CD4-positive, alpha-beta T cell treated with Interleukin-15 for 4 hours (primary cell): ENCODE results near the gene SAMD10.
"Not testable (repeated sequence)": the region's sequence is repeated elsewhere in the genome, so short reads cannot be mapped to it uniquely, and the experiment has no call there.

ENCODE experiments used
- DNase-seq: peaks from one replicate; pipeline ENCODE4 v3.0.0-alpha.2; 2020; ENCODE audit warnings: low spot score

SAMD10 gene

DNA sequence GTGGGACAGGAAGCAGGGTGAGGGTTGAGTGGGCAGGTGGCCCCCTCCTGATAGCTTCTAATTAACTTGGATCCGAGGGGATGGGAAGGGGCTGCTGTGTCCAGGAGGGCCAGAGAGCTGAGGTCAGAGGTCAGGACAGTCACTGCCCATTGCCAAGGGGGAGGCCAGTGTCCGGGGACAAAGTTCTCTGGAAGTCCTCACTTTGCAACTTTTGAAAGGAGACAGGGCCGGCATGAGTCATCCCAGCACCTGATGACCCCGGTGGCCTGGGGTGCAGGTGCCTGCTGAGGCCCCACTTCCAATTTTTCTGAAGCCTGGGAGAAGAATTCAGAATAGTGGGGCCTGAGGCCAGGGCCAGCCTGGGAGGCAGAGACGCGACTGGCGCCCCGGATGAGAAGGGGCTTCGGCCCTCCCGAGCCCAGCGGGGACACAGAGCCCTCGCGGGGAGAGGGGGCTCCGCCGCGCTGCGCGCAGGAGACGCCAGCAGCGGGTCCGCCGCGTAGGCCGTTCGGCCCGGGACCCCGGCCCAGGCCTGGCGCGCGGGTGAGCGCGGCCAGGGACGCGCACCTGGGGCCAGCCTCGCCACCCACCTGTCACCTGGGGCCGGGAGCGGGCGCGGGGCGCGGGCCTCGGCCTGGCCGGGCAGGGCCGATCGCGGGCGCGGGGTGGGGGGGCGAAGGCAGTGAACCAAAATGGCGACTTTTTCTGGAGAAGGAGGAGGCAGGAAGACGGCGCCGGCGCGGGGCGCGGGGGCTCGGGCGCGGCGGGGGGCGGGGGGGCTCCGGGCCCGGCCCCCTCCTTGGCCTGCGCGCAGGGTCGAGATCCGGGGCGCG is 10.3 kb downstream of the SAMD10 start:
- DNase-seq: no peak

DNA sequence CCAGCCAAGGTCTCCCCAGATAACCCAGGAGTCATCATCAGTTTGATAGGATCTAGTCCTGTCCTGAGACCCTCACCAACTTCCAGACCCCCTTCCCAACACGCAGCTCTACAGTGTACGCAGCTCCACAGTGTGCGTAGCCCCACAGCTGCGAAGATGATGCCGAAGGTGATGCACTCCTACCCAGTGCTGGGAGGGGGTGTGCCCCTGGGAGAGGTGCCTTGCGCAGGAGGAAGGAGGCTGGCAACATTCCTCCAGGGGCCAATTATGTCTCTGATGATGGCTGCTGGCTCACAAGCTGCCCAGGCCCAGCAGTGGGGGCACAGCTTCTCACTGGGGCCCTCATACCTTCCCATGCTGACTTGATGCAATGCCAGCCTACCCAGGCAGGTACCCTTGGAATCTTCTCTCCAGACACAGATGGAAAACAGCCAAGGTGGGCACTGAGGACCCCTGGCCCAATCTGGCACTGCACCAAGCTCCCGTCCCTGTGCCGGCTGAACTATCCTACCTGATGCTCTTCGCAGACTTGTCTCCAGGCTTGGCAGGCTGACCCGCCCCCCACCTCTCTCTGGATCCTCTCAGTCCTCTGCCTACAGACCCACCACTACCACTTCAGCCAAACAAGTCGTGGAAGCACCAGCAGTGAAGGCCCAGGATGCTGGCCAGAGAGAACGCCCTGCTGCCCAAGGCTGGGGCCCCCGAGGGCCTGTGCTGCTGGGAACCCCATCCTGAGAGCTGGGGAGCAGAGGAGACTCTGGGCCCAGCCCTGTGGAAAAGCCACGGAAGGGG is 11.1 kb downstream of the SAMD10 start:
- no peak for DNase-seq

DNA sequence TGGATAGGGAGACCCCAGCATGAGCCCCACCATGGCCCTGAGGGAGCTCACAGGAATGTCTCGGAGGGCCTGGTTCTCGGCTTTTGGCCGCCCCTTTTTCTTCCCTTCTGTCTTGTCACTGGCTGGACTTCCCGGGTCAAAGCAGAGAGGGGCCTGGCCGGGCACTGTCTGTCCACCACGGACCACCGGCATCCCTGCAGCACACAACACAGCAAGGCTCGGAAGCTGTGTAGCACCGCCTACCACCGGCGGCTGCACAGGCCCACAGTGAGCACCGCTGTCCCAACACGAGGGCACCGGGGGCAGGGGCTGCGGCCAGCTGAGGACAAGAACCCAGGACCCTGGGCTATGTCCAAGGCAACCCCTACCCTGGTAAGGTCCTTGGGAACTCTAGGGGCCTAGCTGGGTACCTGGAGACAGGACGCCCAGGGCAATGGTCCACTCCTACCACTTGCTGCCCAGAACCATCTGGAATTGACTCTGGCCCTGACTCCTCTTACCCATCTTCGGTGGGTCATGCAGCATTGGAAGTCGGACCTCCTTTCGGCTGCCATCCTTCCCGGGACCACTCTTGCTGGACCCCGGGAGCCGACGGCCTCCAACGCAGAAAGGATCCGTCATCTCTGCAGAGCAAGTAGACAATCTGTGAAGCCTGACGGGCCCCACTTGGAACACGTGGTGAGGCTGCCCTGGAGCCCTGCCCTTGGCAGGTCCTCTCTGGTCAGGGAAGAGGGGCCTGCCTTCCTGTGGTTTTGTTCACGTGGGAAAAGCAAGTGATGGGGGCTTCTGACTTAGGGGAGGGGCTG is 11.9 kb downstream of the SAMD10 start:
- no peak for DNase-seq

DNA sequence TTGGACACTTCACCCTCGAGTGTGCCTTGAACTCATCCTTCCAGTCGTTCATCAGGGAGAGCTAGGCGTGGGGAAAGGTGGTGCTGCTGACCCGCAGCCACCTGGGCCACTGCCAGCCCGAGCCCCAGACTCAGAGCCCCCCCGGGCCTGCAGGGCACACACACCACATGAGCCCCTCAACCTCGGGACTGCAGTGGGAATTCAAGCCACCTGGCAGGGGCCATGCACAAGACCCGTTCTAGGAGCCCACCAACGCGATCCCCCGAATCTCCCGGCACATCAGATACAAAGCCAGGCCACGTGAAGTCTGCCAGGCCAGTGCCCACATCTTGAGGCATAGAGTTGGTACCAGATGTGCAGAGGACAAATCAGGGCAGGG is 12.5 kb downstream of the SAMD10 start:
- DNase-seq: no peak

DNA sequence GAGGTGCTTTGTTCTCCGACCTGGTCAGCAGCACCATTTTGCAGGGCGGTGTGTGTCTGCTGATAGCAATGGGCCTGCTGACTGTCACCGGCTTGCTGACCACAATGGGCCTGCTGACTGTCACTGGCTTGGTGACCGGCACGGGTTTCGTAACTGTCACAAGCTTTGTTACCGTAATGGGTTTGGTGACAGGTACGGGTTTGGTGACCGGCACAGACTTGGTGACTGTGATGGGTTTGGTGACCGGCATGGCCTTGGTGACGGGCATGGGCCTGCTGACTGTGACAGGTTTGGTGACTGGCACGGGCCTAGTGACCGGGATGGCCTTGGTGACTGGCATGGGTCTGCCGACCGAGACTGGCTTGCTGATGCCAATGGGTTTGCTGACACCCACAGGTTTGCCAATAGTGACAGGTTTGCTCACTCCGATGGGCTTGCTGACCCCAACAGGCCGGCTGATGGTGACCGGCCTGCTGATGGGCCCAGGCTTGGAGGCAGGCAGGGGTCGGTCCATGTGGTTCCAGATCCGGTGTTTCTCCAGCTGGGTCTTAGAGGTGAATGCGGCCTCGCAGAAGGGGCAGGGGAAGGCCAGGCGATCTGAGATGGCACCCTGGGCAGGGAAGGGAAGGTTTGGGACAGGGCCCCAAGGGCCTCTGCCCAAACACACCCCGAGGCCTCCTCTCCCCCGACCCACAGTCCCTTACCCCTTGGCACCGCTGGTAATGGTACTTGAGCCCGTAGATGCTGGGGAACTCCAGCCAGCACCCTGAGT is 13.1 kb downstream of the SAMD10 start:
- no peak for DNase-seq

DNA sequence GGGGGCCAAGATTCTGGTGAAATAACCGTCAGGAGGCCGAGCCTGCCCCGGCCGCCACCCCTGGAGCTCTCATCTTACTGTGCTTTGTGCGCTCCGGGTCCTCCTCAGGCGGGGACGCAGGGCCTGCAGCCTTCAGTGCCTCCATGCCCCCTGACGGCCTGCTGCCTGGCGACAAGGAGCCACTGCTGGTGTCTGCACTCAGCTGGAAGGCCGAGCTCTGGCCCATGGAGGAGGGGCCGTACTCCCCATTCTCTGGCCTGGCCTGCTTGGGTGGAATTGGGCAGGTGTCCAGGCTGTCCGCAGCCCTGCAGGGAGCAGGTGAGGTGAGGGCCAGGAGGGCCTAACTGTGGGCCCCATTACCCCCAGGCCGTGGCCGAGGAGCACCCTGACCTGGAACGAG is 15.0 kb downstream of the SAMD10 start:
- DNase-seq: no peak

DNA sequence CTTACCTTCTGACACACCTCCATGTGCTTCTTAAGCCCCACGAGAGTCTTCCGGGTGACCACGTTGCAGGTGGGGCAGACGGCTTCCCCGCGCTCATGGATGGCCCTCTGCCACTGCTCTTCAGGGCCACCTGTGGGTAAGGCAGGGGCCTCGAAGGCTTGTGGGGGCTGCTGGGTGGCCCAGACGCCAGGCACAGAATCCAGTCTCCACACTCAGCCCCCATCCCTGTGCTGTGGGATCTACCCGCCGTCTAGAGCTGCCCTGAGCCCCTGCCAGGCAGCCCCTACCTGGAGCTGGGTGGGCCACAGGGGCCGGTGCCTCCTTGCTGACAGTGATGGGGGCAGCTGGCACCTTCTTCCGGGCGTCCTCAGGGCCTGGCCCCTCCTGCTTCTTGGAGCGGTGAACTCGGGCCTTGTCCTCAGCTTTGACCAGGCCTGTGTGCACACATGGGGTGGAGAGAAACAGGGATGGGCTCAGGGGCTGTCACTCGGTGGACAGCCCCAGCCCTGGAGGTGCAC is 15.6 kb downstream of the SAMD10 start:
- DNase-seq: no peak

DNA sequence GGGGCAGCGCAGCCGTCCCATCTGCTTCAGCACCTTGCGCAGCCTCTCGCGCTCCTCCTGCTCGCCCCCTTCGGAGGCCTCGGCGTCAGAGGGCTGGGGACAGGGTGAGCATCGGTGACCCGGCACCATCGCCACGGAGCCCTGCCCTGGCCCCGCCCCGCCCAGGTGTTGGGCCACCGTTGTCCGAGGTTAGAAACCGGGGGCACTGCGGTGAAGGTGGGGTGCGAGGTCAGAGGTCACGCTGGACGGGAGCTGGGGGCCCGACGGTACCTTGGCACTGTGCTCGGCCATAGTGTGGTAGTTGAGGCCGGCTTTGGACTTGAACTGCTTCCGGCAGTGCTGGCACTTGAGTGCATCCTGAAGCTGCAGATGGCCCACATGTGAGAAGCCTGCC is 16.1 kb downstream of the SAMD10 start:
- DNase-seq: no peak

DNA sequence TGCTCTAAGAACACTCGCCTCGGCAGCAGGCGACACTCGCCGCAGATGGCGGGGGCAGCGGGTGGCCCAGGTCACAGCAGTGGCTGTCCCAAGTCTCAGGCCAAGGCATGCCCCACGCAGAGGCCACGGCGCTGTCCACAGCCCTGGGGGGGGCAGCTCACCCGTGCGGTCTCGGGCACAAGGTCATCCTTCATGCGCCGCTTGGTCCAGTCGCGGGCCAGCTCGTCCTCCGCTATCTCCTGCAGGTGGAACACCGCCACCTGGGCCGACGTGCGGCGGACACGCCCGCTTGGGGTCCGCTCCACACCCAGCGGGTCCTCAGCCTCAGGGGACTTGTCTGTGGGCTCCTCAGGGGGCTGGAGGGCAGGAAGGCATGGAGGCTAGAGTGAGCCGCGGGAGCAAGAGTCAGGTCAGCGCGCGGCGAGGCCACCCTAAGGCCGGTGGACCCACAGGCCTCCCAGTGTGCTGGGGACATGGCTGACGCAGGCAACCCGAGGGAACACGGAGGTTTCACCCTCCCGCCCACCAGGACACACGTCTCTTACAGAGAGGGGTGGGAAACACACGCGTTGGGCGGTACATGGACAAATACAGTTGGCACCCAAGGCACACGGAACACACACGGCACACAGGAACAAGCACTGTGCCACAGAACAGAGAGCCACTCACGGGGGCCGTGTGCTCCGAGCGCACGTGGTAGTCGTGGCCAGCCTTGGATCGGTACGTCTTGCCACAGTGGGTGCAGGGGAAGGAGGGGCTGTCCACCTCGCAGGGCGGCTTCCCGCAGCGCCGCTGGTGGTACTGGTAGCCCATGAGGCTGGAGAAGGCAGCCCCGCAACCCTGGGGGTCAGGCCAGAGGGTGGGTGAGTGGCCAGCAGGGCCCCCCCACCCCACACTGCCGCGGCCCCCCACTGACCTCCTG is 16.8 kb downstream of the SAMD10 start:
- no peak for DNase-seq

DNA sequence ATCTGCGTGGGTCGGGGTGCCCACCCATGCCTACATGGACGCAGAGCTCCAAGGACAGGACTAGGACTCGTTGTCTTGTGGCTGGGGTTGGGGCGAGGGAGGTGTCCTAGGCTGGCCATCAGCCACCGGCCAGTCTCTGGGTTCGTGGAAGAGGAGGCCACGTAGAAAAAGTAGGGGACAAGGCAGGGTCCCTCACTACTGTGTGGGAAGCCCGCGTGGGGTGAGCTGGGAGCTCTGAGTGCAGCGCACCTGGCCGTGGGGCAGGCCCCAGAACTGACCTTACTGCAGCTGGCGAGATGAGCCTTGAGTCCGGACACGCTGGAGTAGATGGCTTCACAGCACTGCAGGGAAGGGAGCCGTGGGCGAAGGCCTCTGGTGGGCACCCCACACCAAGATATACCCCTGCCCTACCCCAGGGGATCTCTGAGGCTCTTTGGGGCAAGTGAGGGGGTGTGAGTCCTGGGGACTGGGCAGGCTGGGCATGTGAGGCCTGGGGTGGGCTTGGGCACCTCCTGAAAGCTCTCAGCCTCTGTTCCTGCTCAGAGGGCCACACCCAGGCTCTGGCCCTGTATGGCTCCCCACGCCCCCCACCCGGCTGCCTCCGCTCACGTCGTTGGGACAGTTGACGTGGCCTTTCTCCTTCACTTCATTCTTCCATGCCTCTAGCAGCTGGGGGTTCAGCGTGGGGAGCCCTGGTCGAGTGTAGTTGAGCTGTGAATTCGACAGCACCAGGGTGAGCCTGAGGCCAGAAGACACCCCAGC is 17.6 kb downstream of the SAMD10 start:
- DNase-seq: no peak

DNA sequence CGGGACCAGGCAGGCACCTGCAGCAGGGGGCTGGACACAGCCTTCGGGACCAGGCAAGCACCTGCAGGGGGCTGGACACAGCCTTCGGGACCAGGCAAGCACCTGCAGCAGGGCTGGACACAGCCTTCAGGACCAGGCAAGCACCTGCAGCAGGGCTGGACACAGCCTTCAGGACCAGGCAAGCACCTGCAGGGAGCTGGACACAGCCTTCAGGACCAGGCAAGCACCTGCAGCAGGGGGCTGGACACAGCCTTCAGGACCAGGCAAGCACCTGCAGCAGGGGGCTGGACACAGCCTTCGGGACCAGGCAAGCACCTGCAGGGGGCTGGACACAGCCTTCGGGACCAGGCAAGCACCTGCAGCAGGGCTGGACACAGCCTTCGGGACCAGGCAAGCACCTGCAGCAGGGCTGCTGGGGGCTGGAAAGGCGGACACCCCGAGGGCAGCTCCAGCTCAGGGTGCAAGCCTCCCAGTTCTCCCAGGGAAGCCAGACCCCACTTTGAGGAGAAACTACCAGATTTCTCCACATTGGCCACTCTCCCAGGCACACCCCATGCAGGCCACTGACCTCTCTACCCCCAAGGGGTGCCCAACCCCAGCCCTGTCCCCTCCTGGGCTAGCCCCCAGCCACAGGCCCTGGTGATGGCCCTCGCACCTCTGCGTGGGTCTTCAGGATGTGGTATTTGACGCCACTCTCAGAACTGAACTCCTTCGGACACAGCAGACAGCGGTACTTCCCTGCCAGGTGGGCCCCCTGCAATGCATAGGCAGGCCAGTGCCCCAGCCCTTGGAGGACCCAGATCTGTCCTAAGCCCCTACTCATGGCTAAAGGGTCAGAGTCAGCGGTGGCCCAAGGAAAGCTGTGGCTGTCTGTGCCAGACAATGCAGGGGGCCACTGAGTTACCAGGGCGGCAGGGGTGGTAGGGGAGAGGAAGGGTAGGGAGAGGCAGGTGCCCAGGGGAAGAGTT is 18.5 kb downstream of the SAMD10 start:
- not testable (repeated sequence) for DNase-seq

DNA sequence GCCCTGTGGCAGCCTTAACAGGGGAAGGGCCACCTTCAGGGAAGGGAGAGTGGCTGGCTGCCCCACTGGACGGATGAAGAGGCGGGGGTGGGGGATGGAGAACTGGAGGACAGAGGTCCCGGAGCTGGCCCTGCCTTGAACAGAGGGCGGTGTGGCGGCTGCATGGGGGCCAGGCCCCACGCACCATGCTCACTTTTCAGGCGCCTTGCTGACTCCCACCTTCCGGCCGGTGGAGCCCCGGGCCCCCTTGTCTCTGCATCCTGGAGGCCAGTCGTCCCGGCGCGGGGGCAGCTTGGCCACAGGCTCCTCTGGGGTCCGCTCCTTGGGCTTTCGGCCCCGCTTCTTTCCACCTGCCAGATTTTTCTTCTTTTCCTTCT is 19.8 kb downstream of the SAMD10 start:
- no peak for DNase-seq

DNA sequence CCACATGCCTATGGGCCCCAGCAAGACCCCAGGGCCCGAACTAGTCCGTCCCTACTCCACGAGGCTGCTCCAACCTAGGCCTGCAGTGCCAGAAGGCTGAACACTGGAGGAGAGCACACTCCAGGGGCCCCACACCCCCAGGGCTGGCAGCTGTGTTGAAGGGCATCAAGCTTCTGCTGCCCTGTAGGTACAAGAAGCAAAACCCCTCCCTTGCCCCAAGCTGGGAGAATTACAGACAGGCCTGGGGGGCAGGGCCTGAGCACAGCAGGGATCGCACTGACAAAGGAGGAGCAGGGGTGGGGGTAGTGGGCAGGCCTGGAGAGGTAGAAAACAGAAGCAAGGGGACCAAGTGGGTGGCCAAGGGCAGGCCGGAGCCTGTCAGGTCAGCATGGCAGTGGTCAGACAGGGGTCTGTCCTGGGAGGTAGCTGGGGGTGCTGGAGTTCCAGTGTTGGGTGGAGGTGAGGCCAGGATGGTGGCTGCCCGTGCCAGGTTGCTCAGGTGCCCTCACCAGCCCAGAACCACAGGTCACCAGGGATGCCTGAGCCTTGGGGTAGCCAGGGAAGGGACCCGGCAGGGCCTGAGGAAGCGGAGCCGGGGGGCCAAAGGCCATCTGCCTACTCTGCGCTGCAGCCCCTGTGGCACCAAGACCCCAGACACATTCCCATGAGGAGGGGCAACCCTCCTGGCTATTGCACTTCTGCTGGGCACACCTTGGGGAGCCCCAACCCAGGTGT is 20.3 kb downstream of the SAMD10 start:
- no peak for DNase-seq

DNA sequence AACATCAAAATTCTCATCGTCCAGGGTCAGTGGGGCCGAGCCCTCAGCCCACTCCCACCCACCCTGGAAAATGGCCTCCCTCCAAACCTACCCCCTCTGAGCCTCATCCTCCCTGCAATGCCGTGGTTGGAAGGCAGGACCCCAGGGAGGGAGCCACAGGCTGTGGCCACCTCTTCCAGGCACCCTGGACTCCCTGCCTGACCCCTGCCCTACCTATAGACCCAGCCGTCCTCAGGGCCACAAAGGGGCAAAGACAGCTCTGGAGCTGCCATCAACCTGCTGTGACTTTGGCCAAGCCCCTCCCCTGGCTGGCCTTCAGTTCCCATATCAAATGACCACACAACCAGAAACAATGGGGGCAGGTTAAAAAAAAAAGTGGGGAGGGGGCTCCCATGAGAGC is 21.0 kb downstream of the SAMD10 start:
- no peak for DNase-seq

DNA sequence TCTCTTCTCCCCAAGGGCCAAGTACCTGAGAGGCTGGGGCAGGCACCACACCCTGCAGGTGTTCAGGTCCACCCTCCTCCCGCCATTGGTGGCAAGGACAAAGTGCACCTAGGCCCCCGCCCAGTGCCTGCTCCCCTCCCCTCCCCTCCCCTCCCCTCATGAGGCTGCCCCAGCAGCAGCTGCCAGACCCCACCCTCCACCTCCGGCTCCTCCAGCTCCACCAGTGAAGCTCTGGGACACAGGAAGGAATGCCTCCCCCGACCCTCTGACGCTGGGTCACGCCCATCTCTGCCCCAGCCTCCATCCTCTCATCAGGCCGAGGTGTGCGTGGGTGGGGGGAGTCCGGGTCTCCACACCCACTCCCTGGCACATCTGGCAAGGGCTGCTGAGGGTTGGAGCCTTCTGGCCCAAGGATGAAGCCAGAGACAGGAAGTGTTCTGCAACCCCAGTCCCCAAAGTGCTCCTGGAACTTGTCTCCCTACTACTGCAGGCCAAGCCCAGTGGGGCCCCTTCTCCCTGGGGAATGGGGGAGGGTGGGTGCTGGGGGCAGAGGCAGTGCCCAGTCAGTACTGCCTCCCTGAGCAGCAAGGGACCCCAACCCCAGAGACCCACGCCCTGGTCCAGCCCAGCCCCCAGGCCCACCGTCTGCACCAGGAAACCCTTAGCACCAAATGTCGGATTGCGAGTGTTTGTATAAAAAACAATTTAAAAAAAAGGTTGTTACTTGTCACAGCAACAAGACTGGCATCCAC is 21.6 kb downstream of the SAMD10 start:
- DNase-seq: no peak

DNA sequence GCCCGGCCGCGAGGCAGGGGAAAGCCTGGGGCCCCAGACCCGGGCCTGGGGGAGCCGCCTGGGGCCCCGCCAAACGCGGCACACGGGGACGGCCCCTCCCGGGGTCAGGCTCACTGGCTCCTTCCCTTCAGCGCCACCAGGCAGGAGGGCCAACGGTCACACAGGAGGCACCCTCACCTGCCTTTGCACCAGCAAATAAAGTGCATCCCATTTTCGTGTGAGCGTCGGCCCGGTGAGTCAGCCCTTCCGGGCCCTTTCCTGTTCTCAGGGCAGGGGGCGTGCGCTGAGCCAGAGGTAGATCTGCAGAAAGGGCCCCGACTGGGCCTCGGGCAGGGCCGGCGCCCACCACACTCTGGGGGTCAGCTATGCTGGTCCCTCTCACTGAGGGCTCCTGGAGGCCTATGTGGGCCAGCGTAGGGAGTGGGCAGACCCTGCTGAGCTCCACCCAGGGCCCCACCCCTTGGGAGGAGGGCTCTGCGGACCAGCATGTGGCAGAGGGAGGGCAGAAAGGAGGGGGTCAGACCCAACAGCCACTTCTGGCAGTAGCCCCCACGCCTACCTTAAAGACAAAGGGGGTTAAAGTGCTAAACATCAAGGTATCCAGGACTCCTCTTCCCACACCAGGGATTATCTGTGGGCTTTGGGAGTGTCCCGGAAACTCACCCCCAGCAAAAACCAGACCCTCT is 22.3 kb downstream of the SAMD10 start:
- DNase-seq: peak; percentile 75

DNA sequence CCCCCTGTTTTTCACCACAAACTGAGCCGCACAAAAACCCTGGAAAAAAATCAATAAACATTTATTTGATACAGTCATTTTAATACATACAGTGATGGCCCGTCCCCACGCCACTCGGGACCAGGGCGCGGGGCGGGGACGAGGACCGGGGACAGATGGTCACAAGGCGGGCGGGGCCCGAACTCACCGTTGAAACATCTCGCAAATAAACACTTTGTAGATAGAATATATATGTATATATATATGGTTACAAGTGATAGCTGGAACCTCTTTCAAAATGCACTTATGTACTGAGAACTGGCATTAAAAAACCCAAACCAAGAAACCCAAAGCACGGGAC is 22.8 kb downstream of the SAMD10 start:
- DNase-seq: no peak
